ENCODE measurements around the gene OR4K2.
"Not testable (repeated sequence)": the region's sequence is repeated elsewhere in the genome, so short reads cannot be mapped to it uniquely, and the experiment has no call there.

OR4K2 gene, protein sequence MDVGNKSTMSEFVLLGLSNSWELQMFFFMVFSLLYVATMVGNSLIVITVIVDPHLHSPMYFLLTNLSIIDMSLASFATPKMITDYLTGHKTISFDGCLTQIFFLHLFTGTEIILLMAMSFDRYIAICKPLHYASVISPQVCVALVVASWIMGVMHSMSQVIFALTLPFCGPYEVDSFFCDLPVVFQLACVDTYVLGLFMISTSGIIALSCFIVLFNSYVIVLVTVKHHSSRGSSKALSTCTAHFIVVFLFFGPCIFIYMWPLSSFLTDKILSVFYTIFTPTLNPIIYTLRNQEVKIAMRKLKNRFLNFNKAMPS

DNA sequence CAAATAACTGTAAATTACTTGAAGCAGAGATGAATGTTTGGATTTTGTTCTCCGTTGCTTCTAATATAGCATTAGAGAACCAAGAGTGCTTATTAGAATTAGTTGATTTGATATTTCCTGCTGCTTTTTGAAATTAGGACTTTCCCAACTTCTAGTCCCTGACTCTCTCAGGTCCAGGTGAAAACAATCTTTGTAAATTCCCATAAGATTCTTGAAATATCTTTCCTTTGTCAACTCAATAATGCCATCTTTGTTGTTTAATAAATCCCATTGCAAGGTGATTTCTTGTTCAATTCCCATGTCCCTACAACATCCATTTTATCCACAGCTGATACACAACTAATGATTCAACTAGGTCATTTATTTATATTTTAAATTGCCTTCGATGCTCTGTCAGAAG, at the start of gene OR4K2:
Gene OR4K2, plus strand, starts transcription at position 301 of the 400 bp plus-strand sequence. CDS start 1,126 bp downstream, outside the sequence.
- CTCF ChIA-PET = no interaction called here
- Mint-ChIP-seq H3K4me3 (no peak within 1 kb of the TSS), H3K36me3 (no peaks in the 10 kb centered on the region), H3K27me3 (no peaks in the 10 kb centered on the region), H3K27ac (no peak within 1 kb of the TSS), H3K9me3 (no peaks in the 10 kb centered on the region), H3K4me1 (no peaks in the 10 kb centered on the region)
- DNase-seq = no peak

DNA sequence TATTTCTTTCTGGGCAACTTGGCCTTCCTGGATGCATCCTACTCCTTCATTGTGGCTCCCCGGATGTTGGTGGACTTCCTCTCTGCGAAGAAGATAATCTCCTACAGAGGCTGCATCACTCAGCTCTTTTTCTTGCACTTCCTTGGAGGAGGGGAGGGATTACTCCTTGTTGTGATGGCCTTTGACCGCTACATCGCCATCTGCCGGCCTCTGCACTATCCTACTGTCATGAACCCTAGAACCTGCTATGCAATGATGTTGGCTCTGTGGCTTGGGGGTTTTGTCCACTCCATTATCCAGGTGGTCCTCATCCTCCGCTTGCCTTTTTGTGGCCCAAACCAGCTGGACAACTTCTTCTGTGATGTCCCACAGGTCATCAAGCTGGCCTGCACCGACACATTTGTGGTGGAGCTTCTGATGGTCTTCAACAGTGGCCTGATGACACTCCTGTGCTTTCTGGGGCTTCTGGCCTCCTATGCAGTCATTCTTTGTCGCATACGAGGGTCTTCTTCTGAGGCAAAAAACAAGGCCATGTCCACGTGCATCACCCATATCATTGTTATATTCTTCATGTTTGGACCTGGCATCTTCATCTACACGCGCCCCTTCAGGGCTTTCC, 47.2 kb upstream of the OR4K2 start:
- H3K36me3 Mint-ChIP-seq, H3K27me3 Mint-ChIP-seq, CTCF ChIA-PET, H3K4me1 Mint-ChIP-seq, DNase-seq, H3K4me3 Mint-ChIP-seq, H3K27ac Mint-ChIP-seq, H3K9me3 Mint-ChIP-seq: not testable (repeated sequence)

DNA sequence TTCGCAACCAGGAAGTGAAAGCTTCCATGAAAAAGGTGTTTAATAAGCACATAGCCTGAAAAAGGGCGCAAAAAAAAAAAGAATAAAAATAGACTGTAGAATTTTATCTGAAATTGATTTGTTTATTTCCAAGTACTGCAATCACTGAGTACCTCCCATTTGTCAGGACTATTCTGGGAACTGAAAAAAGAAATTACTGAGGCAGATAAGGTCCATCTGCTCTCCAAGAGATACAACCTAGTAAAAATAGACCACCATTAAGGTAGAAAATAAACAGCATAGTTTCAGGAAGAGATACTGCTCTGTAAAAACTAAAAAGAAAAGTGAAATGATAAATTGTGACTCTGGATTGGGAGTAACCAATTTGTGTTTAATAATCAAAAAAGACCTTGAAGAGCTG, 46.6 kb upstream of the OR4K2 start:
- DNase-seq = no peak
- Mint-ChIP-seq H3K9me3 (no peaks in the 10 kb centered on the region), H3K4me1 (no peaks in the 10 kb centered on the region), H3K27ac (no peak overlapping the region), H3K36me3 (no peaks in the 10 kb centered on the region), H3K4me3 (no peak overlapping the region), H3K27me3 (no peaks in the 10 kb centered on the region)
- CTCF ChIA-PET = no interaction called here

DNA sequence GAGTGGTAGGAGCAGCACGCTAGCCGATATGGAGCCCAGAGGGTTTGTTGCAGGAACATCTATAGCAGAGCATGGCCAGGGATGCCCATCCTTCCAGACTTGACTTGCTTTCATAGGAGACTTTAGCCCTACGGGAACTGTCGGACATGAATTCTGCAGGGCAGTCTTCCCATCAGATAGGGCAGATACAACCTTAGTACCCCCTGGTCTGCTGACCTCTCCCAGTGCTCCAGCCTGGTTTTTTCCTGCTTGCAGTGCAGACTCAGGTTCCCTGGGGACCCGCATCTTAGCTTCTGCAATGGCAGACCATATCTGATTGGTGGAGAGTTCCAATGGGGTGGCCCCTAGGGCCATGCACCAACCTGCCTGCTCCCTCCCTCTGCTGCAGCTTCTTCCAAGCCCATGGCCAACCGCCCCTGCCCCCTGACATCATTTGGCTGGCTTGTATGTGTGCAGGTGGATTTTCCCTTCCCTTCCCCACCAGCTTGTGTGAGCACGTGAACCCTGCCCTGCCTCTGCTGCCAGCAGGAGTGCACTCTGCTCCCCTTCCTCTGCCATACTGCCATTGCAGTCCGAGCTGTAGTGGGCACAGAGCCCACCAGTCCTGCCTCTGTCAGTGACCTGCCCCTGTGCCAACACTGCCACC, 40.6 kb upstream of the OR4K2 start:
- H3K27me3 Mint-ChIP-seq, H3K4me1 Mint-ChIP-seq, H3K36me3 Mint-ChIP-seq, CTCF ChIA-PET, H3K4me3 Mint-ChIP-seq, H3K9me3 Mint-ChIP-seq, DNase-seq, H3K27ac Mint-ChIP-seq: not testable (repeated sequence)

DNA sequence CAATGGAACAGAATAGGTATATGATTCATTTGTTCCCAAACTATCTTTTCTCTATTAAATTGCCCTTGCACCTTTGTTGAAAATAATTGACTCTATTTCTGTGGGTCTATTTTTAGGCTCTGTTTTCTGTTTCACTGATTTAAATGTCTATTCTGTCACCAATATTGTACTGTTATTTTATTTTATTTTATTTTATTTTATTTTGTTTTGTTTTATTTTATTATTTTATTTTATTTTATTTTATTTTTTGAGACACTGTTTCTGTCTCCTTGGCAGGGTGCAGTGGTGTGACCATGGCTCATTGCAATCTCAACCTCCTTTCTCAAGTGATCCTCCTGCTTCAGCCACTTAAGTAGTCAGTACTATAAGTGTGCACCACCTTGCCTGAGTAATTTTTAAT, 36.5 kb upstream of the OR4K2 start:
- H3K4me1 Mint-ChIP-seq = no peaks in the 10 kb centered on the region
- CTCF ChIA-PET = no interaction called here
- no peaks in the 10 kb centered on the region for H3K36me3 Mint-ChIP-seq
- H3K27me3 Mint-ChIP-seq = no peaks in the 10 kb centered on the region
- H3K4me3 Mint-ChIP-seq = no peak overlapping the region
- no peak for DNase-seq
- H3K9me3 Mint-ChIP-seq = no peaks in the 10 kb centered on the region
- no peak overlapping the region for H3K27ac Mint-ChIP-seq

DNA sequence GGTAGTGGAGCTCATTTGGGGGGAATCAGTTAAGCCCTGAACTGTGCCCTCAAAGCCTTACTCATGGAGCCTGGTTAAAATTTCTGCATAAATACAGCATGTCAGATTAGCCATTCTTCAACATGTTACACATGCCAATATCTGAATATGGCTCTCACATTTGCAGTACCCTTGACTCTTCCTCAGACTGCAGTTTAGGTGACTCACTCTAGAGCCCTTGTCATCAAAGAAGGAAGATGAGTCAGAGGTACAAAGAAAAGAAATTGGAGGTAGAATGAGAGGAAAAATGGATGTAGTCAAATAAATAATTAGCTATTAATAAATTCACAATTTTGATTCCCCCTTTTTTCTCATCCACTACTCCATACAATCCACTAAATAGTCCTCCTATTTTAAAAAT, 23.6 kb upstream of the OR4K2 start:
- no peak for DNase-seq
- H3K4me3 Mint-ChIP-seq = no peak overlapping the region
- H3K36me3 Mint-ChIP-seq = no peaks in the 10 kb centered on the region
- no peak overlapping the region for H3K27ac Mint-ChIP-seq
- H3K27me3 Mint-ChIP-seq = no peaks in the 10 kb centered on the region
- no peaks in the 10 kb centered on the region for H3K4me1 Mint-ChIP-seq
- CTCF ChIA-PET = no interaction called here
- H3K9me3 Mint-ChIP-seq = no peaks in the 10 kb centered on the region

DNA sequence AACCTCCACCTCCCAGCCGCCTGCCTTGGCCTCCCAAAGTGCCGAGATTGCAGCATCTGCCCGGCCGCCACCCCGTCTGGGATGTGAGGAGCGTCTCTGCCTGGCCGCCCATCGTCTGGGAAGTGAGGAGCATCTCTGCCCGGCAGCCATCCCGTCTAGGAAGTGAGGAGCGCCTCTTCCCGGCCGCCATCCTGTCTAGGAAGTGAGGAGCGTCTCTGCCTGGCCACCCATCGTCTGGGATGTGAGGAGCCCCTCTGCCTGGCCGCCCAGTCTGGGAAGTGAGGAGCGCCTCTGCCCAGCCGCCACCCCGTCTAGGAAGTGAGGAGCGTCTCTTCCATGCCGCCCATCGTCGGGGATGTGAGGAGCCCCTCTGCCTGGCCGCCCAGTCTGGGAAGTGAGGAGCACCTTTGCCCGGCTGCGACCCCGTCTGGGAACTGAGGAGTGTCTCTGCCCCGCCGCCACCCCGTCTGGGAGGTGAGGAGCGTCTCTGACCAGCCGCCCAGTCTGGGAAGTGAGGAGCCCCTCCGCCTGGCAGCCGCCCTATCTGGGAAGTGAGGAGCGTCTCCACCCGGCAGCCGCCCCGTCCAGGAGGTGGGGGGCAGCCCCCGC, 8.8 kb upstream of the OR4K2 start:
- H3K27ac Mint-ChIP-seq, H3K27me3 Mint-ChIP-seq, CTCF ChIA-PET, DNase-seq, H3K9me3 Mint-ChIP-seq, H3K4me1 Mint-ChIP-seq, H3K4me3 Mint-ChIP-seq, H3K36me3 Mint-ChIP-seq: not testable (repeated sequence)

DNA sequence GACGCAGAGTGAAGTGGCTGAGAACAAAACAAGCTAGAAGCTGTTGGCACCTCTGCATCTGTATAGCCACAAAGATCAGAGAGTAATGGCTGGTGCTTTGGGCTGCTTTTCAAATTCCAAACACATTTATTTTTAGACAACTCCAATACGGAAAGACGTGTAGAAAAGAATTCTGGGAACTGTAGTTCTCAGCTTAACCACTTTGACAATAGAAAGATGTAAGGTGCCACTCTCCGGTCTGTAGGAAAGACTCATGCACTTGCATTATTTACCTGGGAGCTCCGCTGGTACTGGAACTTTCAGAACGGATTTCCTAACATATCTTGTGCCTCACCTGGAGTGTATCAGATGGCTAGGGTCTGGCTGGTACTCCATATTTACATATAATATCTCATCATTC, 1.8 kb upstream of the OR4K2 start:
- DNase-seq = no peak
- Mint-ChIP-seq H3K27me3 (no peaks in the 10 kb centered on the region), H3K36me3 (no peaks in the 10 kb centered on the region), H3K9me3 (no peaks in the 10 kb centered on the region), H3K4me1 (no peaks in the 10 kb centered on the region), H3K27ac (no peak overlapping the region), H3K4me3 (no peak overlapping the region)
- CTCF ChIA-PET = no interaction called here

DNA sequence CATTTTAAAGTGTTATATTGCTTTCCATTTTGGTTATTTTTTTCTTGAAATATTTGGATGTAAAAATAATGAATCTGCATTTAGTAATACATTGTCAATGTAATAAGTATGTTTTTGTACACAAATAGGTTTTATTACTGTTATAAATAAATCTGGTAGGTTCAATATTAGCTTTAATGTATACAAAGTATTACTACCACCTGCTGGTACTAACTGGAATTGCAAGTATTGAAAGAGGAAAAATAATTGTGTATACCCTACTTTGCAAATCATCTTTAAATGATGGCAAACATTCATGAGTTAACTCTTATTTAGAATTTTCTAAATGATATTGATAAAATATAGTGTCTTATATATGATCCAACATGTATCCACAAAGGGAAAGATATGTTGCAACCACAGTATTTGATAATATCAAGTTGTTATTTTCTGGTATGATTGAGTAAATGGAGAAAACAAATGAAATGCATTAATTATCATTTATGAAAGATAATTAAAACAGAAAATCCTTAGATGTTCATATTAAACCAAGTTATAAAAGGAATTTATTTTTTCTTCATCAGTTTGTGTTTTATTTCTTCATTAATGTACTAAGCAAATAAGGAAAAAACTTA, 3.2 kb downstream of the OR4K2 start:
- DNase-seq = no peak
- CTCF ChIA-PET = interaction anchor here (0.6 to 1.2 kb wide), 2 partner anchors 106 to 187 kb away, joined by 3 read pairs; no protein-coding TSS in a partner anchor
- Mint-ChIP-seq H3K36me3 (no peaks in the 10 kb centered on the region), H3K27ac (no peak overlapping the region), H3K9me3 (no peaks in the 10 kb centered on the region), H3K27me3 (no peaks in the 10 kb centered on the region), H3K4me1 (no peaks in the 10 kb centered on the region), H3K4me3 (no peak overlapping the region)

DNA sequence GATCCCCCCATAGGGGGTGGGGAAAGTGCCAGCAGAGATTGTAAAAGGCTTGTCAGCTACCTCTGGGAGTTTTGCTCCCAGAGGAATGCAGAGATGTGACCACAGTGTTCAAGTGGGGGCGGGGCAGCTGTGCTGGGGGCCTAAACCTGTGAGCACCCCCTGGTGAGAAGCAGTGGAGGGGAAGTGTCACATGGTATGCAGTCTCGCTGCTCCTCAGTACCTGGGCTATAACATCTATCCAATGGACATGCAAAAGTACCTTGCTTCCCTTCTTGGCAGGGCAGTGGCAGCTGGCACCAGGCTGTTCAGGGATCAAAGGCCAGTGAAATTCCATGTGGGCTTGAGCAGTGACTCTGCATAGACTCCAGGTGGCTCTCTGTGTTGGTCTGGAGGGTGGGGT, 20.3 kb downstream of the OR4K2 start:
- Mint-ChIP-seq H3K4me1 (no peaks in the 10 kb centered on the region), H3K9me3 (peaks cover 39% of the 10 kb centered on the region), H3K4me3 (no peak overlapping the region), H3K27me3 (no peaks in the 10 kb centered on the region), H3K27ac (no peak overlapping the region), H3K36me3 (no peaks in the 10 kb centered on the region)
- DNase-seq = no peak
- CTCF ChIA-PET = no interaction called here

DNA sequence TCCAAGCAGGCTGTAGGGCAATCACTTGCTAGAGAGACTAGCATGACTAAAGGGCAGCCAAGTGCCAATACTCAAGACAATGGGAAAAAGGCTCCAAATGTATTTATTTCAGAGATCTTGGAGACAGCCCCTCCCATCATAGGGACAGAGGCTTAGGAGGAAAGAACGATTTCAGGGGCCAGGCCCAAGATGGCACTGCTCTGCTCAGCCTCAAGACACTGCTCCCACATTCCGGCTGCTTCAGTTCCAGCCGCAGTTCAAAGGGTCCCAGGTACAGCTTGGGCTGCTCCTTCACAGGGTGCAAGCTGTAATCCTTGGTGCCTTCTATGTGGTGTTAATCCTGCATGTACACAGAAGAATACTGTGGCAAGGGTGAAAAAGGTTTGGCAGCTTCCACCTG, 26.1 kb downstream of the OR4K2 start:
- Mint-ChIP-seq H3K4me3 (no peak overlapping the region), H3K9me3 (peaks cover 11% of the 10 kb centered on the region), H3K27me3 (no peaks in the 10 kb centered on the region), H3K36me3 (no peaks in the 10 kb centered on the region), H3K27ac (no peak overlapping the region), H3K4me1 (no peaks in the 10 kb centered on the region)
- no peak for DNase-seq
- CTCF ChIA-PET = no interaction called here

DNA sequence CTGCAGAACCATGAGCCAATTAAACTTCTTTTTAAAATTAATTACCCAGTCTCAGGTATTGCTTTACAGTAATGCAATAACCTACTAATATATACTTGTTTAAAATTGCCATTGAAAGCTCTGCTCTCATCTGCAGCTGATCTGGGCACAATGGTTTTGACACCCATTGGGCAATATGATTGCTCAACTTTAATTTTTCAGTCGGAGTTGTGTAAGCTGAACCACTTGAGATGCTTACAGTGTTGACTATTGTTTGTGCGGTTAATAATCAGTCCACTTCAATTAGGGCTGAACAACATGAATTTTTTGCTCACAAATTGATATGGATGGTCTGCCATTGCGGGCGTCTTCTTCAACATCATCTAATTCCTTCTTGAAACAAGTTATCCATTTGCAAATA, 27.5 kb downstream of the OR4K2 start:
- peaks cover 2% of the 10 kb centered on the region for H3K9me3 Mint-ChIP-seq
- H3K4me3 Mint-ChIP-seq = no peak overlapping the region
- H3K27ac Mint-ChIP-seq = no peak overlapping the region
- no peaks in the 10 kb centered on the region for H3K4me1 Mint-ChIP-seq
- H3K36me3 Mint-ChIP-seq = no peaks in the 10 kb centered on the region
- CTCF ChIA-PET = no interaction called here
- no peaks in the 10 kb centered on the region for H3K27me3 Mint-ChIP-seq
- DNase-seq = no peak

DNA sequence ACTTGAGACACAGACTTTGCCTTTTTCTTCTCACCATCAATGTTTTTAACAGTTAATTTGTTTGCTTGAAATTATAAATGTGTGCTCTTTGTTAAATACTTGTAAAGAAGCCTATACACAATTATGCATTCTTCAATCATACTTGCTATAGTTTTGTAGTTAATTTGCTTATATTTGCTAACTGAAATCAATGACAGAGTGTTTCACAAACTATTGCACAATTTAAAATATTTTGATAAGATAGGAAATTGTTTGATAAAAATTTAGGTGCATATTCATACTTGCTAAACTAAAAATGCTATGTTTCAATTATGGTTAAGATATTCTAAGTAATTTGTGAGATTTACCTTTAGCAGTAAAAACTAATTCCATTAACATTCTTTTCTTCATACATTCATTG, 31.7 kb downstream of the OR4K2 start:
- Mint-ChIP-seq H3K4me1 (no peaks in the 10 kb centered on the region), H3K27ac (no peak overlapping the region), H3K27me3 (no peaks in the 10 kb centered on the region), H3K36me3 (no peaks in the 10 kb centered on the region), H3K9me3 (no peaks in the 10 kb centered on the region), H3K4me3 (no peak overlapping the region)
- DNase-seq = no peak
- CTCF ChIA-PET = no interaction called here

DNA sequence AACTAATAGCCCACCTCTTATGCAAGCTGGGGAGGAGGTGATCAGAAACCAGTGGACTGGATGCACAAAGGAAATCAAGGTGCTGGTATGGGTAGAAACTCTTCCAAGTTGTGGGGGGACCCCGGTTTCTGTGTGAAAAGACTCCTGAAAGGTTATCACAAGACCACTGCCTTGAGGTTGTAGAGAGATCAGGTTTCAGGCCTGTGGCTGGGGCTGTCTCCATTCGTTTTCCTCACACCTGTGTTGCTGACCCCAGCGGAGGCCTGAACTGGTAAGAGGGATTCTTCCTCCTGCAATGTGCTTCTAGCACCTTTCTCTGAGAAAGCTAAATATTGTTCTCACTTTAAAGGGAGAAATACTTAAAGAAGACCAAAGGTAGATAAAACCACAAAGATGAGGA, 36.2 kb downstream of the OR4K2 start:
- Mint-ChIP-seq H3K9me3 (no peaks in the 10 kb centered on the region), H3K27ac (no peak overlapping the region), H3K36me3 (no peaks in the 10 kb centered on the region), H3K27me3 (no peaks in the 10 kb centered on the region), H3K4me1 (no peaks in the 10 kb centered on the region), H3K4me3 (no peak overlapping the region)
- CTCF ChIA-PET = no interaction called here
- no peak for DNase-seq

DNA sequence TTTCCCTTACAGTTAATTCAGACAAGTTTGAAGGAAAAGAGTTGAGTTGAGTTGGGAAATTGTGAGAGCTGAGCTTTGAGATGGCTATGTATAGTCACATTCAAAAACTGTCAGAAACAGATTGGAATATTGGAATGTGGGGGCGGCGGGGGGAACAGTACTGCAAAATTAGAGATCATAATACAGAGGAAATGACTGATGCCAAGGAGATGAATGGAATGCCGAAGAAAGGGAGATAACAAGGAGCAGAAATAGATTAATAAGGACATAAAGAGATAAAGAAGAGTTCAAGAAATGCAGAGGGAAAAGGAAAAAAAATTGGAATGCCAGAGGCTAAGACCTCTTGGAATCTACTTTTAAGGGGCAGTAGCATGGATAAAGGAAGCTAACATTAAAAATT, 42.3 kb downstream of the OR4K2 start:
- H3K4me3 Mint-ChIP-seq = no peak overlapping the region
- CTCF ChIA-PET = no interaction called here
- H3K27me3 Mint-ChIP-seq = no peaks in the 10 kb centered on the region
- H3K9me3 Mint-ChIP-seq = no peaks in the 10 kb centered on the region
- no peak for DNase-seq
- no peaks in the 10 kb centered on the region for H3K4me1 Mint-ChIP-seq
- no peak overlapping the region for H3K27ac Mint-ChIP-seq
- H3K36me3 Mint-ChIP-seq = no peaks in the 10 kb centered on the region
